Left renal pelvis (tissue), 4 donors: Measurements from ENCODE around the gene DNAJA1. TPM values are rescaled to one million over a fixed set of nuclear protein-coding genes. Genes with fewer than 3 reads are reported as not detected.
"Not testable (repeated sequence)": the region's sequence is repeated elsewhere in the genome, so short reads cannot be mapped to it uniquely, and the experiment has no call there.

Experiments
- DNase-seq, 4 donors: peaks; one replicate each; pipeline ENCODE4 v3.0.0-alpha.2; 2013; ENCODE audit warnings: low read depth in 4 of 4, low spot score in 3 of 4
- polyA plus RNA-seq, 4 donors: library from polyadenylated mRNA; unstranded; fragments of 120-200 nt; gene quantifications; one replicate each; pipeline ENCODE4 v1.2.1, GENCODE V29; 2013; ENCODE audit not compliant: insufficient read length in 4 of 4

The DNAJA1 gene
- polyA plus RNA-seq, 4 donors = 216 to 271 (median 249) TPM

GRCh38 chr9:33080534-33080933 lies 55.5 kb downstream of the DNAJA1 start:
- no peak for DNase-seq

- DNase-seq = peak; percentile 73 to 77 (median 76)
Measured at GRCh38 chr9:33081128-33081851, 56.2 kb downstream of the DNAJA1 start.

GRCh38 chr9:33082128-33082527 lies 57.1 kb downstream of the DNAJA1 start:
- DNase-seq = no peak

- DNase-seq = no peak
Measured at GRCh38 chr9:33082538-33083326, 57.7 kb downstream of the DNAJA1 start.

GRCh38 chr9:33085672-33086071 lies 60.6 kb downstream of the DNAJA1 start:
- not testable (repeated sequence) for DNase-seq

Other genes starting within 250 kb of the DNAJA1 start
- gene TMEM215, start 241.7 kb upstream of the DNAJA1 start, polyA plus RNA-seq = 1 to 10 TPM in 1 of 4 donors, under 1 TPM in 3; 0.23 to 4.4 (median 0.29) TPM
- gene APTX, start 23.6 kb upstream of the DNAJA1 start, polyA plus RNA-seq = 10 to 100 TPM; 28.7 to 49.8 (median 46.0) TPM
- gene SMU1, start 51.4 kb downstream of the DNAJA1 start, polyA plus RNA-seq = 10 to 100 TPM; 23.3 to 31.3 (median 26.5) TPM
- 100 to 1,000 TPM in 2 of 4 donors, 10 to 100 TPM in 2; 85.5 to 131 (median 100.0) TPM for gene B4GALT1, start 142.1 kb downstream of the DNAJA1 start, polyA plus RNA-seq
- not detected for gene SPINK4, start 214.9 kb downstream of the DNAJA1 start, polyA plus RNA-seq
- 10 to 100 TPM; 47.4 to 83.5 (median 79.5) TPM for gene BAG1, start 239.4 kb downstream of the DNAJA1 start, polyA plus RNA-seq
- 100 to 1,000 TPM in 3 of 4 donors, 10 to 100 TPM in 1; 98.9 to 143 (median 118) TPM for gene CHMP5, start 239.8 kb downstream of the DNAJA1 start, polyA plus RNA-seq